Gastrocnemius medialis (tissue), 4 donors: Measurements from ENCODE around the gene QPRT.

Source experiments
- POLR2A ChIP-seq, 2 donors: fragments of 450-650 bp; IDR thresholded peaks; one replicate each; pipeline ENCODE4 v1.6.1; 2017; ENCODE audit warnings: antibody characterized with exemption in 2 of 2, mild to moderate bottlenecking in 2 of 2, moderate library complexity in 2 of 2
- TF ChIP-seq, protein P1 (sequence below), 5 experiments: fragments of 450-650 bp in 3 of 5; fragments of 200-600 bp in 2 of 5; sonication (generic) in 2 of 5; IDR thresholded peaks in 4 of 5; conservative IDR thresholded peaks in 1 of 5; 1 replicate in 4 of 5; 2 replicates in 1 of 5; pipeline ENCODE4 v1.5.1; 2016 to 2019; ENCODE audit warnings: antibody characterized with exemption in 5 of 5, mild to moderate bottlenecking in 3 of 5, moderate library complexity in 3 of 5

DNA sequence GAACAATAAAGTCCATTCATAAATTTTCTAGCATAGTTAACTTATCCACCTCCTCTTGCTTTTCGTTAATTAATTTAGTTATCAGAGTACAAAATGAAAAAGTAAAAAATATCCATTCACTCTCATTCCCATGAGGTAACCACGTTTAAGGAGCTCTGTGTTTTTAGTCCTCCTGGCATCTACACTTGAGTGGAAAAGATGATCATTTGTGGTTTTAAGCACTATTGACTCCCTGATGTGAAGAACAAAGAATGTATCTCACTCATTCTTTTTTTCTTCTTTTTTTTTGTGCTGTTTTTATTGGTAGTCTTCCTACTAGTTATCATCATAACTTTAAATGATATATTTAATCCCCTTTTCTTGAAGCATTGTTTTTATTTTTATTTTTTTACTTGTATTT, 26.1 kb downstream of the QPRT start:
- TF ChIP-seq, protein P1, sequence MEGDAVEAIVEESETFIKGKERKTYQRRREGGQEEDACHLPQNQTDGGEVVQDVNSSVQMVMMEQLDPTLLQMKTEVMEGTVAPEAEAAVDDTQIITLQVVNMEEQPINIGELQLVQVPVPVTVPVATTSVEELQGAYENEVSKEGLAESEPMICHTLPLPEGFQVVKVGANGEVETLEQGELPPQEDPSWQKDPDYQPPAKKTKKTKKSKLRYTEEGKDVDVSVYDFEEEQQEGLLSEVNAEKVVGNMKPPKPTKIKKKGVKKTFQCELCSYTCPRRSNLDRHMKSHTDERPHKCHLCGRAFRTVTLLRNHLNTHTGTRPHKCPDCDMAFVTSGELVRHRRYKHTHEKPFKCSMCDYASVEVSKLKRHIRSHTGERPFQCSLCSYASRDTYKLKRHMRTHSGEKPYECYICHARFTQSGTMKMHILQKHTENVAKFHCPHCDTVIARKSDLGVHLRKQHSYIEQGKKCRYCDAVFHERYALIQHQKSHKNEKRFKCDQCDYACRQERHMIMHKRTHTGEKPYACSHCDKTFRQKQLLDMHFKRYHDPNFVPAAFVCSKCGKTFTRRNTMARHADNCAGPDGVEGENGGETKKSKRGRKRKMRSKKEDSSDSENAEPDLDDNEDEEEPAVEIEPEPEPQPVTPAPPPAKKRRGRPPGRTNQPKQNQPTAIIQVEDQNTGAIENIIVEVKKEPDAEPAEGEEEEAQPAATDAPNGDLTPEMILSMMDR (IDR thresholded peaks at IDR 0.05 in 4 of 5, conservative IDR thresholded peaks at IDR 0.05 in 1 of 5), result no peak
- TF ChIP-seq POLR2A (IDR thresholded peaks at IDR 0.05), result no peak
